HG02938 (cell line): Measurements from ENCODE around the gene TECTB.
"Not testable (repeated sequence)": the region's sequence is repeated elsewhere in the genome, so short reads cannot be mapped to it uniquely, and the experiment has no call there.

Experiments used
- ATAC-seq: cut with Tn5 transposase; IDR thresholded peaks from one replicate; pipeline ENCODE4 v1.9.1; 2021; ENCODE audit warnings: mild to moderate bottlenecking, moderate library complexity; ENCODE audit not compliant: unreplicated experiment

The TECTB gene

GRCh38 chr10:112283100-112283499 lies at the start of gene TECTB:
TSS of gene TECTB (plus strand) at chr10:112283400. CDS start at chr10:112283735, 335 bp downstream.
- no peak for ATAC-seq

GRCh38 chr10:112235141-112235540 lies 48.1 kb upstream of the TECTB start:
- ATAC-seq: no peak

GRCh38 chr10:112235920-112236319 lies 47.3 kb upstream of the TECTB start:
- no peak for ATAC-seq

GRCh38 chr10:112236486-112236885 lies 46.7 kb upstream of the TECTB start:
- no peak for ATAC-seq

- no peak for ATAC-seq
Measured at GRCh38 chr10:112239347-112239746, 43.9 kb upstream of the TECTB start.

- ATAC-seq: no peak
Measured at GRCh38 chr10:112240441-112240840, 42.8 kb upstream of the TECTB start.

- no peak for ATAC-seq
Measured at GRCh38 chr10:112241651-112242341, 41.4 kb upstream of the TECTB start.

- no peak for ATAC-seq
Measured at GRCh38 chr10:112242769-112243168, 40.4 kb upstream of the TECTB start.

GRCh38 chr10:112243713-112244112 lies 39.5 kb upstream of the TECTB start:
- ATAC-seq: no peak

GRCh38 chr10:112244197-112244596 lies 39.0 kb upstream of the TECTB start:
- no peak for ATAC-seq

- no peak for ATAC-seq
Measured at GRCh38 chr10:112247791-112248190, 35.4 kb upstream of the TECTB start.

- no peak for ATAC-seq
Measured at GRCh38 chr10:112248584-112249295, 34.5 kb upstream of the TECTB start.

- ATAC-seq: no peak
Measured at GRCh38 chr10:112249722-112250121, 33.5 kb upstream of the TECTB start.

- ATAC-seq: no peak
Measured at GRCh38 chr10:112250555-112250954, 32.6 kb upstream of the TECTB start.

- ATAC-seq: not testable (repeated sequence)
Measured at GRCh38 chr10:112251238-112251637, 32.0 kb upstream of the TECTB start.

- ATAC-seq: no peak
Measured at GRCh38 chr10:112258407-112258806, 24.8 kb upstream of the TECTB start.

GRCh38 chr10:112259688-112260087 lies 23.5 kb upstream of the TECTB start:
- ATAC-seq: no peak

GRCh38 chr10:112260831-112261230 lies 22.4 kb upstream of the TECTB start:
- no peak for ATAC-seq

GRCh38 chr10:112261281-112261822 lies 21.8 kb upstream of the TECTB start:
- ATAC-seq: no peak

- ATAC-seq: no peak
Measured at GRCh38 chr10:112262546-112262945, 20.7 kb upstream of the TECTB start.

GRCh38 chr10:112265745-112266144 lies 17.5 kb upstream of the TECTB start:
- no peak for ATAC-seq

GRCh38 chr10:112269266-112269665 lies 13.9 kb upstream of the TECTB start:
- ATAC-seq: no peak
